ENCODE measurements around the gene ITIH6. TPM values are rescaled to one million over a fixed set of nuclear protein-coding genes. Genes with fewer than 3 reads are reported as not detected.

Gene ITIH6
- total and polyA plus RNA-seq, 4 experiments from 2014 or later: not detected

GRCh38 chrX:54817220-54817820, 19.3 kb upstream of the ITIH6 start:
- H3K27ac ChIP-seq (ENCODE audit: low read depth, low read length): no peak overlapping the region
- H3K9me3 Mint-ChIP-seq: peaks cover 0 to 2% (median 0%) of the 10 kb centered on the region in 8 donors
- no peak overlapping the region for H3K4me3 ChIP-seq (ENCODE audit: low read length in 2 of 2)
- H3K27ac Mint-ChIP-seq: peak overlapping the region in 1 of 7 donors; percentile 22
- peaks cover 0 to 6% (median 0%) of the 10 kb centered on the region in 4 donors for H3K4me1 Mint-ChIP-seq
- ChIA-PET CTCF (ENCODE audit: partially characterized antibody) (no interaction called here), POLR2A (ENCODE audit: partially characterized antibody) (no interaction called here)
- H3K4me1 ChIP-seq (ENCODE audit: insufficient read depth, low read length): no peaks in the 10 kb centered on the region
- no peaks in the 10 kb centered on the region for H3K9me3 ChIP-seq (ENCODE audit: control insufficient read depth in 1 of 2, low read length in 2 of 2)
- no peak overlapping the region for H3K4me3 Mint-ChIP-seq
- H3K27me3 Mint-ChIP-seq: no peaks in the 10 kb centered on the region
- intact Hi-C loops (cut with micrococcal nuclease): no loop called here
- no peak for DNase-seq
- H3K36me3 Mint-ChIP-seq: peaks cover 15 to 31% of the 10 kb centered on the region in 2 donors
- H3K27me3 ChIP-seq (ENCODE audit: insufficient read depth, low read length): no peaks in the 10 kb centered on the region
- H3K36me3 ChIP-seq (ENCODE audit: insufficient read depth, low read length): peaks cover 23% of the 10 kb centered on the region

GRCh38 chrX:54812306-54812705, 14.3 kb upstream of the ITIH6 start:
- no peaks in the 10 kb centered on the region for H3K27me3 Mint-ChIP-seq
- no peak overlapping the region for H3K4me3 Mint-ChIP-seq
- Histone ChIP-seq H3K9me3 (ENCODE audit: control insufficient read depth in 1 of 2, low read length in 2 of 2) (no peaks in the 10 kb centered on the region), H3K27me3 (ENCODE audit: insufficient read depth, low read length) (no peaks in the 10 kb centered on the region), H3K27ac (ENCODE audit: low read depth, low read length) (no peak overlapping the region), H3K36me3 (ENCODE audit: insufficient read depth, low read length) (peaks cover 42% of the 10 kb centered on the region), H3K4me3 (ENCODE audit: low read length in 2 of 2) (no peak overlapping the region), H3K4me1 (ENCODE audit: insufficient read depth, low read length) (peaks cover 15% of the 10 kb centered on the region)
- peaks cover 0 to 5% (median 0%) of the 10 kb centered on the region in 8 donors for H3K9me3 Mint-ChIP-seq
- ChIA-PET POLR2A (ENCODE audit: partially characterized antibody) (interaction anchor here (1.2 kb wide), 1 partner anchor 173 kb away, joined by 3 read pairs; no protein-coding TSS in a partner anchor), CTCF (ENCODE audit: partially characterized antibody) (no interaction called here)
- H3K36me3 Mint-ChIP-seq: peaks cover 23 to 50% of the 10 kb centered on the region in 2 donors
- peaks cover 9 to 23% (median 11%) of the 10 kb centered on the region in 4 donors for H3K4me1 Mint-ChIP-seq
- intact Hi-C loops (cut with micrococcal nuclease): no loop called here
- no peak for DNase-seq
- H3K27ac Mint-ChIP-seq: no peak overlapping the region

GRCh38 chrX:54811301-54811885, 13.3 kb upstream of the ITIH6 start:
- H3K4me3 Mint-ChIP-seq: peak overlapping the region in 3 of 8 donors; percentile 0 to 41 (median 35)
- peak overlapping the region in 1 of 7 donors; percentile 24 for H3K27ac Mint-ChIP-seq
- ChIA-PET POLR2A (ENCODE audit: partially characterized antibody) (interaction anchor here (1.2 kb wide), 1 partner anchor 172 kb away, joined by 3 read pairs; no protein-coding TSS in a partner anchor), CTCF (ENCODE audit: partially characterized antibody) (no interaction called here)
- peaks cover 10 to 28% (median 12%) of the 10 kb centered on the region in 4 donors for H3K4me1 Mint-ChIP-seq
- Histone ChIP-seq H3K27me3 (ENCODE audit: insufficient read depth, low read length) (no peaks in the 10 kb centered on the region), H3K9me3 (ENCODE audit: control insufficient read depth in 1 of 2, low read length in 2 of 2) (no peaks in the 10 kb centered on the region), H3K27ac (ENCODE audit: low read depth, low read length) (no peak overlapping the region), H3K4me3 (ENCODE audit: low read length in 2 of 2) (no peak overlapping the region), H3K4me1 (ENCODE audit: insufficient read depth, low read length) (peaks cover 15% of the 10 kb centered on the region), H3K36me3 (ENCODE audit: insufficient read depth, low read length) (peaks cover 42% of the 10 kb centered on the region)
- intact Hi-C loops (cut with micrococcal nuclease): no loop called here
- peaks cover 23 to 49% of the 10 kb centered on the region in 2 donors for H3K36me3 Mint-ChIP-seq
- H3K9me3 Mint-ChIP-seq: peaks cover 0 to 5% (median 0%) of the 10 kb centered on the region in 8 donors
- no peak for DNase-seq
- no peaks in the 10 kb centered on the region for H3K27me3 Mint-ChIP-seq

- Histone ChIP-seq H3K27me3 (ENCODE audit: insufficient read depth, low read length) (no peaks in the 10 kb centered on the region), H3K9me3 (ENCODE audit: control insufficient read depth in 1 of 2, low read length in 2 of 2) (no peaks in the 10 kb centered on the region), H3K36me3 (ENCODE audit: insufficient read depth, low read length) (peaks cover 42% of the 10 kb centered on the region), H3K27ac (ENCODE audit: low read depth, low read length) (no peak overlapping the region), H3K4me1 (ENCODE audit: insufficient read depth, low read length) (peaks cover 15% of the 10 kb centered on the region), H3K4me3 (ENCODE audit: low read length in 2 of 2) (no peak overlapping the region)
- peaks cover 0 to 5% (median 0%) of the 10 kb centered on the region in 8 donors for H3K9me3 Mint-ChIP-seq
- peaks cover 15 to 41% of the 10 kb centered on the region in 2 donors for H3K36me3 Mint-ChIP-seq
- POLR2A ChIA-PET (ENCODE audit: partially characterized antibody): no interaction called here
- CTCF ChIA-PET (ENCODE audit: partially characterized antibody): no interaction called here
- peak overlapping the region in 1 of 7 donors; percentile 57 for H3K27ac Mint-ChIP-seq
- intact Hi-C loops (cut with micrococcal nuclease): no loop called here
- H3K4me3 Mint-ChIP-seq: no peak overlapping the region
- peak in 1 of 5 donors; percentile 9 for DNase-seq
- H3K27me3 Mint-ChIP-seq: no peaks in the 10 kb centered on the region
- H3K4me1 Mint-ChIP-seq: peaks cover 10 to 28% (median 12%) of the 10 kb centered on the region in 4 donors
Measured at GRCh38 chrX:54810532-54810931, 12.5 kb upstream of the ITIH6 start.

- peak overlapping the region; percentile 96 to 99 (median 98) for H3K27ac Mint-ChIP-seq
- DNase-seq: peak; percentile 85 to 92 (median 90)
- ChIA-PET CTCF (ENCODE audit: partially characterized antibody) (interaction anchor here (1.4 kb wide), 1 partner anchor 169 kb away, joined by 5 read pairs; no protein-coding TSS in a partner anchor), POLR2A (ENCODE audit: partially characterized antibody) (interaction anchor here (0.6 to 3.2 kb wide), 8 partner anchors 169 to 1100 kb away, joined by 3 to 38 read pairs (median 4); partner anchors contain the start of genes APEX2, GNL3L, PHF8 and TSR2)
- intact Hi-C loops (cut with micrococcal nuclease): loop anchor here (1.0 to 10.0 kb wide), 10 partner anchors 169 to 1584 kb away; partner anchors contain the start of genes APEX2, FAM120C, GNL3L and HUWE1
- peaks cover 0 to 5% (median 0%) of the 10 kb centered on the region in 8 donors for H3K9me3 Mint-ChIP-seq
- H3K36me3 ChIP-seq (ENCODE audit: insufficient read depth, low read length): peaks cover 33% of the 10 kb centered on the region
- H3K4me1 Mint-ChIP-seq: peaks cover 10 to 28% (median 12%) of the 10 kb centered on the region in 4 donors
- peak overlapping the region; percentile 80 for H3K27ac ChIP-seq (ENCODE audit: low read depth, low read length)
- peaks cover 8 to 31% of the 10 kb centered on the region in 2 donors for H3K36me3 Mint-ChIP-seq
- no peaks in the 10 kb centered on the region for H3K9me3 ChIP-seq (ENCODE audit: control insufficient read depth in 1 of 2, low read length in 2 of 2)
- peak overlapping the region; percentile 65 to 86 for H3K4me3 ChIP-seq (ENCODE audit: low read length in 2 of 2)
- H3K27me3 ChIP-seq (ENCODE audit: insufficient read depth, low read length): no peaks in the 10 kb centered on the region
- peak overlapping the region; percentile 87 to 96 (median 95) for H3K4me3 Mint-ChIP-seq
- H3K27me3 Mint-ChIP-seq: no peaks in the 10 kb centered on the region
- H3K4me1 ChIP-seq (ENCODE audit: insufficient read depth, low read length): peaks cover 15% of the 10 kb centered on the region
Measured at GRCh38 chrX:54808605-54809483, 10.8 kb upstream of the ITIH6 start.

GRCh38 chrX:54808109-54808604, 10.1 kb upstream of the ITIH6 start:
- H3K4me3 Mint-ChIP-seq: peak overlapping the region; percentile 87 to 96 (median 95)
- peaks cover 15% of the 10 kb centered on the region for H3K4me1 ChIP-seq (ENCODE audit: insufficient read depth, low read length)
- peaks cover 8 to 24% of the 10 kb centered on the region in 2 donors for H3K36me3 Mint-ChIP-seq
- H3K9me3 Mint-ChIP-seq: peaks cover 0 to 6% (median 0%) of the 10 kb centered on the region in 8 donors
- H3K4me3 ChIP-seq (ENCODE audit: low read length in 2 of 2): peak overlapping the region; percentile 65 to 86
- peaks cover 10 to 28% (median 12%) of the 10 kb centered on the region in 4 donors for H3K4me1 Mint-ChIP-seq
- intact Hi-C loops (cut with micrococcal nuclease): loop anchor here (1.0 to 10.0 kb wide), 10 partner anchors 168 to 1583 kb away; partner anchors contain the start of genes APEX2, FAM120C, GNL3L and HUWE1
- POLR2A ChIA-PET (ENCODE audit: partially characterized antibody): interaction anchor here (0.6 to 3.2 kb wide), 8 partner anchors 168 to 1101 kb away, joined by 3 to 38 read pairs (median 4); partner anchors contain the start of genes APEX2, GNL3L, PHF8 and TSR2
- H3K27me3 ChIP-seq (ENCODE audit: insufficient read depth, low read length): no peaks in the 10 kb centered on the region
- H3K27me3 Mint-ChIP-seq: no peaks in the 10 kb centered on the region
- no peaks in the 10 kb centered on the region for H3K9me3 ChIP-seq (ENCODE audit: control insufficient read depth in 1 of 2, low read length in 2 of 2)
- no peak for DNase-seq
- H3K36me3 ChIP-seq (ENCODE audit: insufficient read depth, low read length): peaks cover 26% of the 10 kb centered on the region
- H3K27ac Mint-ChIP-seq: peak overlapping the region; percentile 96 to 99 (median 98)
- CTCF ChIA-PET (ENCODE audit: partially characterized antibody): interaction anchor here (1.4 kb wide), 1 partner anchor 168 kb away, joined by 5 read pairs; no protein-coding TSS in a partner anchor
- H3K27ac ChIP-seq (ENCODE audit: low read depth, low read length): peak overlapping the region; percentile 80
